Neural cell (in vitro differentiated cells): Measurements from ENCODE around the gene PEMT. TPM values are rescaled to one million over a fixed set of nuclear protein-coding genes. Genes with fewer than 3 reads are reported as not detected.

Source experiments
- H2AFZ ChIP-seq: fragments of 200-600, 300-800 bp; sonication (generic), shearing (Covaris generic); 2 replicates; pipeline ENCODE4 v1.6.0; 2014; ENCODE audit warnings: low read depth, mild to moderate bottlenecking, antibody characterized with exemption, low read length, moderate library complexity
- H3F3A ChIP-seq: fragments of 200-600 bp; shearing (Covaris generic); 2 replicates; pipeline ENCODE4 v1.6.1; 2016; ENCODE audit warnings: mild to moderate bottlenecking, moderate library complexity, mixed read lengths, antibody characterized with exemption, low read length; ENCODE audit not compliant: insufficient read depth, poor library complexity, severe bottlenecking
- H3K27ac ChIP-seq: fragments of 200-600, 300-800 bp; sonication (generic), shearing (Covaris generic); 2 replicates; pipeline ENCODE4 v1.5.1; 2014; ENCODE audit warnings: mild to moderate bottlenecking, low read length, moderate library complexity
- H3K27me3 ChIP-seq: fragments of 300-800, 200-600 bp; sonication (generic), shearing (Covaris generic); 2 replicates; pipeline ENCODE4 v1.6.0; 2014; ENCODE audit warnings: mild to moderate bottlenecking, low read depth, low read length, moderate library complexity; ENCODE audit not compliant: insufficient read depth
- H3K36me3 ChIP-seq: fragments of 300-800, 200-600 bp; sonication (generic), shearing (Covaris generic); 2 replicates; pipeline ENCODE4 v1.5.1; 2014; ENCODE audit warnings: mild to moderate bottlenecking, antibody characterized with exemption, low read length, moderate library complexity; ENCODE audit not compliant: insufficient read depth
- H3K4me2 ChIP-seq: fragments of 300-800, 200-600 bp; sonication (generic), shearing (Covaris generic); 2 replicates; pipeline ENCODE4 v1.6.0; 2014; ENCODE audit warnings: mild to moderate bottlenecking, low read length
- H3K4me3 ChIP-seq: fragments of 300-800, 200-600 bp; sonication (generic), shearing (Covaris generic); 2 replicates; pipeline ENCODE4 v1.5.1; 2014; ENCODE audit warnings: mild to moderate bottlenecking, low read length, moderate library complexity
- H3K79me2 ChIP-seq: fragments of 200-600 bp; shearing (Covaris generic); replicated peaks from 2 replicates; pipeline ENCODE4 v1.6.0; 2014; ENCODE audit warnings: mild to moderate bottlenecking, low read length, moderate library complexity; ENCODE audit not compliant: insufficient read depth
- H3K9ac ChIP-seq: fragments of 300-800, 200-600 bp; sonication (generic), shearing (Covaris generic); 2 replicates; pipeline ENCODE4 v1.6.1; 2016; ENCODE audit warnings: mild to moderate bottlenecking, low read length, mixed read lengths
- H3K9me2 ChIP-seq: fragments of 200-600 bp; shearing (Covaris generic); 2 replicates; pipeline ENCODE4 v1.6.1; 2016; ENCODE audit warnings: mild to moderate bottlenecking, low read length, mixed read lengths; ENCODE audit not compliant: insufficient read depth
- H3K9me3 ChIP-seq: fragments of 200-600, 300-800 bp; sonication (generic), shearing (Covaris generic); 2 replicates; pipeline ENCODE4 v1.6.1; 2016; ENCODE audit warnings: mild to moderate bottlenecking, mixed run types, low read length, moderate library complexity, mixed read lengths
- H4K20me1 ChIP-seq: fragments of 200-600 bp; shearing (Covaris generic); 2 replicates; pipeline ENCODE4 v1.6.1; 2016; ENCODE audit warnings: mild to moderate bottlenecking, mixed run types; ENCODE audit not compliant: insufficient read depth
- EP300 ChIP-seq: fragments of 450-650 bp; conservative IDR thresholded peaks from 2 replicates; pipeline ENCODE4 v1.6.1; 2014; ENCODE audit warnings: antibody characterized with exemption, mild to moderate bottlenecking, moderate library complexity; ENCODE audit not compliant: poor library complexity, severe bottlenecking
- EZH2 ChIP-seq: fragments of 200-600, 300-800 bp; shearing (Covaris generic), sonication (generic); IDR thresholded peaks from 2 replicates; pipeline ENCODE4 v1.6.1; 2014; ENCODE audit warnings: antibody characterized with exemption, low read length, borderline replicate concordance, mild to moderate bottlenecking; ENCODE audit not compliant: insufficient read depth, poor library complexity, severe bottlenecking
- MXI1 ChIP-seq: fragments of 450-650 bp; conservative IDR thresholded peaks from 2 replicates; pipeline ENCODE4 v1.6.1; 2014; ENCODE audit warnings: antibody characterized with exemption, mild to moderate bottlenecking; ENCODE audit not compliant: poor library complexity, severe bottlenecking
- POLR2AphosphoS5 ChIP-seq: IDR thresholded peaks from 2 replicates; pipeline ENCODE4 v1.6.1; 2012
- RAD21 ChIP-seq: fragments of 450-650 bp; conservative IDR thresholded peaks from 2 replicates; pipeline ENCODE4 v1.6.1; 2014; ENCODE audit warnings: antibody characterized with exemption, mild to moderate bottlenecking, moderate library complexity
- SMC3 ChIP-seq: fragments of 450-650 bp; conservative IDR thresholded peaks from 2 replicates; pipeline ENCODE4 v1.6.1; 2014; ENCODE audit warnings: antibody characterized with exemption, mild to moderate bottlenecking, moderate library complexity; ENCODE audit not compliant: poor library complexity
- TAF1 ChIP-seq: IDR thresholded peaks from 2 replicates; pipeline ENCODE4 v1.6.1; 2012; ENCODE audit warnings: low read depth
- polyA plus RNA-seq: library from polyadenylated mRNA; depleted of rRNA; stranded (reverse); fragments of >200 nt; gene quantifications from 2 replicates; pipeline ENCODE4 v1.2.3, GENCODE V29; 2014
- TF ChIP-seq, protein P1 (sequence below): fragments of 450-650 bp; IDR thresholded peaks from 2 replicates; pipeline ENCODE4 v1.5.1; 2014; ENCODE audit warnings: antibody characterized with exemption, mild to moderate bottlenecking, moderate library complexity; ENCODE audit not compliant: poor library complexity, severe bottlenecking
- TF ChIP-seq, protein P2 (sequence below): IDR thresholded peaks from 2 replicates; pipeline ENCODE4 v1.6.1; 2012; ENCODE audit warnings: borderline replicate concordance

The PEMT gene
- polyA plus RNA-seq, 1 donor from 2014 or later = 71.7 TPM

DNA sequence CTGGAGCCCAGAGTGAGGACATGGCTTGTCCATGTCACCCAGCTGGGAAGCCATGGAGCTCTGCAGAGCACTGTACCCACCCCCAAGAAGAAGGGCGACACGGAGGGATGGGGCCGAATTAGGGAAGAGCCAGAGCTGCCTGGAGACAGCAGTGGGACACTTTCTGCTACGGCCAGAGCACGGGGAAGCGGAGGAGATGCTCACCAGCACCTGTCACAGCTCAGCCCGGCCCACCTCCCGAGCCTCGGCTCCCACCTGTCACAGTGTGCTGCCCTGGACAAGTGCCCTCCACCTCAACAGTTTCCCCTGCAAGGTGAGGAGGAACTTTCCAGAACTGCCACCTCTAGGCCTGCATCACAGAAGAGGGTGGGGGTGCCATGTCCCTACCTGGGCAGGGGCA, 36.4 kb downstream of the PEMT start:
- Histone ChIP-seq H3K79me2 (no peaks in the 10 kb centered on the region), H3F3A (no peaks in the 10 kb centered on the region), H3K27ac (peak overlapping the region; percentile 69), H3K27me3 (no peaks in the 10 kb centered on the region), H4K20me1 (no peaks in the 10 kb centered on the region), H3K9me3 (no peaks in the 10 kb centered on the region), H2AFZ (no peak overlapping the region), H3K36me3 (no peaks in the 10 kb centered on the region), H3K9me2 (no peaks in the 10 kb centered on the region), H3K4me2 (no peak overlapping the region), H3K4me3 (no peak overlapping the region), H3K9ac (no peak overlapping the region)
- TF ChIP-seq, protein P1, sequence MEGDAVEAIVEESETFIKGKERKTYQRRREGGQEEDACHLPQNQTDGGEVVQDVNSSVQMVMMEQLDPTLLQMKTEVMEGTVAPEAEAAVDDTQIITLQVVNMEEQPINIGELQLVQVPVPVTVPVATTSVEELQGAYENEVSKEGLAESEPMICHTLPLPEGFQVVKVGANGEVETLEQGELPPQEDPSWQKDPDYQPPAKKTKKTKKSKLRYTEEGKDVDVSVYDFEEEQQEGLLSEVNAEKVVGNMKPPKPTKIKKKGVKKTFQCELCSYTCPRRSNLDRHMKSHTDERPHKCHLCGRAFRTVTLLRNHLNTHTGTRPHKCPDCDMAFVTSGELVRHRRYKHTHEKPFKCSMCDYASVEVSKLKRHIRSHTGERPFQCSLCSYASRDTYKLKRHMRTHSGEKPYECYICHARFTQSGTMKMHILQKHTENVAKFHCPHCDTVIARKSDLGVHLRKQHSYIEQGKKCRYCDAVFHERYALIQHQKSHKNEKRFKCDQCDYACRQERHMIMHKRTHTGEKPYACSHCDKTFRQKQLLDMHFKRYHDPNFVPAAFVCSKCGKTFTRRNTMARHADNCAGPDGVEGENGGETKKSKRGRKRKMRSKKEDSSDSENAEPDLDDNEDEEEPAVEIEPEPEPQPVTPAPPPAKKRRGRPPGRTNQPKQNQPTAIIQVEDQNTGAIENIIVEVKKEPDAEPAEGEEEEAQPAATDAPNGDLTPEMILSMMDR = no peak
- TF ChIP-seq, protein P2, sequence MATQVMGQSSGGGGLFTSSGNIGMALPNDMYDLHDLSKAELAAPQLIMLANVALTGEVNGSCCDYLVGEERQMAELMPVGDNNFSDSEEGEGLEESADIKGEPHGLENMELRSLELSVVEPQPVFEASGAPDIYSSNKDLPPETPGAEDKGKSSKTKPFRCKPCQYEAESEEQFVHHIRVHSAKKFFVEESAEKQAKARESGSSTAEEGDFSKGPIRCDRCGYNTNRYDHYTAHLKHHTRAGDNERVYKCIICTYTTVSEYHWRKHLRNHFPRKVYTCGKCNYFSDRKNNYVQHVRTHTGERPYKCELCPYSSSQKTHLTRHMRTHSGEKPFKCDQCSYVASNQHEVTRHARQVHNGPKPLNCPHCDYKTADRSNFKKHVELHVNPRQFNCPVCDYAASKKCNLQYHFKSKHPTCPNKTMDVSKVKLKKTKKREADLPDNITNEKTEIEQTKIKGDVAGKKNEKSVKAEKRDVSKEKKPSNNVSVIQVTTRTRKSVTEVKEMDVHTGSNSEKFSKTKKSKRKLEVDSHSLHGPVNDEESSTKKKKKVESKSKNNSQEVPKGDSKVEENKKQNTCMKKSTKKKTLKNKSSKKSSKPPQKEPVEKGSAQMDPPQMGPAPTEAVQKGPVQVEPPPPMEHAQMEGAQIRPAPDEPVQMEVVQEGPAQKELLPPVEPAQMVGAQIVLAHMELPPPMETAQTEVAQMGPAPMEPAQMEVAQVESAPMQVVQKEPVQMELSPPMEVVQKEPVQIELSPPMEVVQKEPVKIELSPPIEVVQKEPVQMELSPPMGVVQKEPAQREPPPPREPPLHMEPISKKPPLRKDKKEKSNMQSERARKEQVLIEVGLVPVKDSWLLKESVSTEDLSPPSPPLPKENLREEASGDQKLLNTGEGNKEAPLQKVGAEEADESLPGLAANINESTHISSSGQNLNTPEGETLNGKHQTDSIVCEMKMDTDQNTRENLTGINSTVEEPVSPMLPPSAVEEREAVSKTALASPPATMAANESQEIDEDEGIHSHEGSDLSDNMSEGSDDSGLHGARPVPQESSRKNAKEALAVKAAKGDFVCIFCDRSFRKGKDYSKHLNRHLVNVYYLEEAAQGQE = no peak
- TF ChIP-seq POLR2AphosphoS5 (no peak), RAD21 (no peak), EP300 (no peak), EZH2 (no peak), MXI1 (no peak), SMC3 (no peak), TAF1 (no peak)

DNA sequence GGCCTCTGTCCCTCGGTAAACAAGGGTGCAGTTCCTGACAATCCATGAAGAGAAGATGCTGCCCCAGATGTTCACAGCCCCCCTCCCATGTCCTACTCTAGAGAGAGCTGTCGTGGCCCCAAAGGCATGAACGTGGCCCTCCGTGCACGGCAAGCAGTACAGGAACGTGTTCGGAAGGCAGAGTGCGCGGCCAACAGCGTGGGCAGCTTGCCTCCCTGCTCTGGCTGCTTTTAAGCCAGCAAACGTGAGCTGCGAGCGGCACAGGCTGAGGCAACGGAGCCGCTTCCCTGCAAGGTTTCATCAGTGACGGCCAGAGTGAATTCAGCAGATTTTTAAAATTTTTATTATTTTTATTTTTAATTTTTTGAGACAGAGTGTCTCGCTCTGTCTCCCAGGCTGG, 37.2 kb downstream of the PEMT start:
- Histone ChIP-seq H3K36me3 (no peaks in the 10 kb centered on the region), H3K27ac (no peak overlapping the region), H3K27me3 (no peaks in the 10 kb centered on the region), H3K79me2 (no peaks in the 10 kb centered on the region), H3K9me2 (no peaks in the 10 kb centered on the region), H3K4me3 (no peak overlapping the region), H3K4me2 (no peak overlapping the region), H4K20me1 (no peaks in the 10 kb centered on the region), H3F3A (no peaks in the 10 kb centered on the region), H2AFZ (no peak overlapping the region), H3K9me3 (no peaks in the 10 kb centered on the region), H3K9ac (no peak overlapping the region)
- no peak for TF ChIP-seq RAD21
- TF ChIP-seq TAF1 = no peak
- TF ChIP-seq EP300 = no peak
- TF ChIP-seq, protein P2 = no peak
- TF ChIP-seq EZH2 = no peak
- TF ChIP-seq POLR2AphosphoS5 = no peak
- TF ChIP-seq, protein P1 = no peak
- no peak for TF ChIP-seq SMC3
- no peak for TF ChIP-seq MXI1
